AML-193 (cell line): ENCODE measurements around the gene ARHGEF28.

Experiments used
- DNase-seq, 2 experiments: peaks; one replicate each; lab custom pipeline; 2025; lab: John Stamatoyannopoulos, UW

ARHGEF28 gene

DNA sequence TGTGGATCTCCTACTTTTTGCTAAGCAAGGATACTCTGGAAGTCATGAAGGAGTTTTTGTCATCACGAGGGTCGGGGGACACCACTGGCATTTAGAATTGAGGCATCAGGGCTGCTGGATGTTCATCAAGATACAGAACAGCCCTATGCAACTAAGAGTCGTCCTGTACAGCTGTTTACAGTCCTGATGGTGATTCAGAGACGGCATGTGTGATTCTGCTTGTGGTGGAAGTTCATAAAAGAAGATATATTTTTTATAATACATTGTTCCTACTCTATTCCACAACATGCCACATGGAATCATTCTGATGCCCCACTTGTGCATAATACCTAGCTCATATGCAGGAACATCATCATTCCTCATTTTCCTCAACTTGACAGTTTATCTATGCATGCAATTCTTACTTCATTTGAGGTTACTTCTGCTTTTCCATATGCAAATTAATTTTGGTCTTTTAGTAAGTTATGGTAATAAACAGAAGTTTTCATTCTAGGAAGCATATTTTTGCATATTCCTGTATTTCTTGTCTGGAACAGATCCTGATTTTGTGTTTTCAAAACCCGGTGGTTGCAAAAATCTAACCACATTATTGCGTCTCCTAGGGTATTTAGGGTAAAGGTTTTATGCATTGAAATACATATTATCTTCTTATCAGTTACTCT is 155.2 kb downstream of the ARHGEF28 start:
- no peak for DNase-seq

DNA sequence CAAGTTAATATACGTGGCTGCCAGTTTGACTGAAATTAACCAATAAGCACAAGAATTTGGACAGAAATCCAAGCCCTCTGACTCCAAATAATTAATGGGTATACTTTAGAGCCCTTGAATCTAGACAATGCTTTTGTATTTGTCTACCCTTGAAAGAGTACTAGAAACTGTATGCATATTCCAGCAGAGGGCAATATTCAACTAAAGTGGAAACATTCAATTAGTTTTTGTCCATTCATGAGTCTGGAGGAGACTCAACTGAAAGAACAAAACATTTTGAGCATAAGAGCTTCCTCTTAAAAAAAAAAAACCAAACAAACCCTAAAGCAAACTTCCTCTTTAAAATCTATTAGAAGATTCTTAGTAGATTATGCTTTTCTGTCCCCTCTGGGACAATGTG is 157.8 kb downstream of the ARHGEF28 start:
- DNase-seq: peak; percentile 57 to 75

DNA sequence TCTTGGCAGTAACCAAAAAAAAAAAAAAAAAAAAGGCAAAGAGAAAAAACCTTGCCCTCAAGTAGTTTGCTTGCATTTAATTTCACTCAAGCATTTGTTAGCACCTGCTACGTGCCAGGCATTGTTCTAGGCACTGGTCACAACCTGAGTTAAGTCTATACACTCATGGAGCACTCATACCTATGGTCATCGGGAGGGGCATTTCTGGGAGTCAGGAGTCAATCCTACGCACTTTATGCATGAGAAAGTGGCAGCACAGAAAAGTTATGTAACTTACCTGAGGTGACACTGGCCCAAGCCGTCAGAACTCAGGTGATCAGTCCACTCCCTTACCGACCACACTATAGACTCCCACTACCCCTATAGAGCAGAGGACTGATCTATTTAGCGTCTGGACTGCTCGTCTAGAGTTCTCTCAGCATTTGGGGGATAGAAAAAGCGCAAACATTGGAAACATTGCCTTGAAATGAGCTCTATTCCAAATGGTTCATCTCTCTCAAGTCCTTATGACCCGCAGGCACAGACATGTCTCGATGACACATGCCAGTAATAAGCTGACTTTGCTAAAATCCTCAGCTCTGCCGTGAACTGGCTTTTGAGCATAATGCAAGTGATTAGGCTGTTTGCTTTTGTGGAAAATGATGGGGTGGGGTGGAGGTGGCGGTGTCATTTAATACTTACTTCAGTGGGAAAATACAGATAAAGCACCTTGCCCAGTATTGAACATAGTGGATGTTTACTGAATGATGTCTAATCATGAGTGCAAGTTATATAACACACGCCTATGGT is 160.2 kb downstream of the ARHGEF28 start:
- no peak for DNase-seq

DNA sequence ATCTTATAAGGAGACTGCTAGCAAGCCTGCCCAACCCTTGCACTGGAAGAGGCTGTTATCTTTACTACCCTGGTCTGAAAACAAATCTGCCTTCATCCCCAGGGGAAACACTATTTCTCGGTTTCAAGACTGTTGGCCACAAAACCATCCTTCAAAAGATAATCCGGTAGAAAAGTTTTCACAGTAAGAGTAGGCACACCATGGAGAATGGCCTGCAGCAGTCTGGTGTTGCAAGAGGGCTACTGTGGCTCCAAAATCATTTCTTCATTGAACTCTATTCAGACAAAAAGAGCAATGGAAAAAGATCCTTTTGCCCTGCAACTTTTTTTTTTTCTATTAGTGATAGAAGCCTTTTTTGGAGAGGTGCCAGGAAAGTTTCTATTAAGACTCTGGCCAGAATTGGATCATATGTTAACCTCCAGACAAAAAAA is 163.9 kb downstream of the ARHGEF28 start:
- DNase-seq: no peak

DNA sequence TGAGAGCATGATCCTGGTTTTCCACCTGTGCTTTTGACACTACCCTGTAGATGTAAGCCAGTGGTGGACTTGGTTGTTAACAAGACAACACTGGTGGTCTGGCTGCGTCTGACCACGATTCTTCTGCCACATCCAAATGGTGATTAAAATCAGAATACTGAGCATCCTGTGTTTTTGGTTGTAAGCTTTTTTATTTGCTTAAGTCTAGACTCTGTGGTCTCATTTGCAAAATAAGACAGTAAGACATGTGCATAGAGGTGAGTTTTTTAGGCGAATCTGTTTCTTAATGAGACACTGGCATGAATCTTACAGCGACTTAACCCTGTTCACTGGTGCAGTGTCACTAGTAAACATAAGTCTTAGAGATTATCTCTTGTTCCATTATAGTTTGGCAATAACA is 165.4 kb downstream of the ARHGEF28 start:
- no peak for DNase-seq

DNA sequence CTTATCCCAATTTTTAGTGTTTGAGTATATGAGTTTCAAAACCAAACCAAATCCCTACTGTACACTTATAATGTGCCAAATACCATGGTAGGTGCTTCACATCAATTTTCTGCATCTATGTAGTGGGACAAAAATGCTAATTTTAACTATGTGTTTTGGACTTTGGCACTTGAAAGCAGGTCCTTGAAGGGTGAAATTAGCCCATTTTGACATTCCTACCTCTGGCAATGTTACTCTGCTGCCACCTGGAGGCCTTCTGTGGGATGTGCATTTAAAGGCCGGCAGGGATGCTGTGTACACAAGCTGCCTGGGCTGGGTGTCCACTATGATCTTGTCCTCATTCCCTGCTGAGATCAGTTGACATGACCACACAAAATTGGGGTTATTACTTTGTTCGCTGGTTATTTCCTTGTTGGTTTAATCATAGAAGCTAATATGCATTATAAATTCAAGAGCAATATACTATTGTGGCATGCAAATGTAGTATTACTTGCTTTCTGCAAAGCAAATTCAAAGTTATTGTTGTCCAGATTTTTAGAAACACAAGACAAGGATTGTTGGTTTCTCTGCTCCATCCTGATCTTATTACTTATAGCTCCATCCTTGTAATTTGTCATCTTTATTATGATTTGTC is 166.8 kb downstream of the ARHGEF28 start:
- peak; percentile 61 to 65 for DNase-seq

DNA sequence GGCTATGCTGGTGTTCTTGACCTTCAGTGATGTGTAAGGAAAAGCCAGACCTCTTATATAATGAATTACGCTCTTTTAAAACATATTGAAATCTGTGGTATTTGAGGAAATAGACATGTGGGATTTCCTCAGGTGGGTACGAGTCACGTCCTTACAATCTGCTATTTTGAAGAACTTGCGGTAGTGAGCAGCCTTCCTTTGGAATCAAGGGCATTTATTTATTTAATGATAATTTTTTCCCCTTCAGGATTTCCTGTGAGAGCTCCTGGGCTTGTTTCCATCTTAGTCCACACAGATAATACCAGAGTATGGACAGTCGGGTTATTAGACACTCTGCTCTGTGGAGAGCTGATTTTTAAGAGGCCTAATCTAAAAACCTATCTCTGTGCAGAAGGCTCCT is 167.9 kb downstream of the ARHGEF28 start:
- no peak for DNase-seq

DNA sequence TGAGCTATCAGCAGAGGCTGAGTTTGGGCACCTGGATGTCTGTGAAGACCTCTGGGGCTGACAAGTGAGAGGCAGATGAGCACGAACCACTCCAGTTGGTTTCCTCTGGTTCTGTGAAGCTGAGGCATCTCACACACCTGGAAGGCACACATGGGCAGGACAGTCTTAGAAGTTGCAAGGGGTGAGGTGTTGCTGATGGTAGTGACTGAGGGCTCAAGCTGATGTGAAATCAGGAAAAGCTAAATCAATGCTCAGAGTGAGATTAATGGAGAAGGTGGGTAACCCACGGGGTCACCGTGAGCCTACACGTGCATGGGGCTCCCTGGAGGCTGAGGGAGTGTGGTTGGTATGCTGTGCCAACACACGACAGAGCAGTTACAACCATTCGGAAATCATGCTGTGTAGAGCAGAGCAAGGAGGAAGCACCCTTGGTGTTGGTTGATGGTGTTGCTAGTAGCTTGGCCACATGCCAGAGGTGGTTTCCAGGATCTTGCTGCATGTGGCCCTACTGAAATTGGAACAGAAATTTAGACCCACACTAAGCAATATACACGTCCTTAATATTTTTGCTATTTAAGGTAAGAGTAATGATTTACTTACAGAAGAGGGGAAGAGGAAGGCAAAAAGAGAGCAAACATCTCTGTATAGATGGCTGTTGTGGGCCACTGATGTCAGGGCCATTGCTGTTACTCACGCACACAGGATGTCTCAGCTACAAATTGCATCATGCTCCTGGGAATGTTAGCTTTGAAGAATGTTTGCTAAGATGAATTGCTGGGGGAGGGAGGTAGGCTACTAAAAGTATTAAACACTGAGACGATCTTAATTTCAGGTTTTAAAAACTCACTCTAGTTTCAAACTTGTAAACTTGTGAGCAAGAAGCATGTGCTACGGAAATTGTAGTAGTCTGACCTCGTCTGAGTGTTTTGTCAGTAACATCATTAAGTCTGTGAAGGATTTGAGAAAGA is 170.5 kb downstream of the ARHGEF28 start:
- peak; percentile 22 to 40 for DNase-seq

DNA sequence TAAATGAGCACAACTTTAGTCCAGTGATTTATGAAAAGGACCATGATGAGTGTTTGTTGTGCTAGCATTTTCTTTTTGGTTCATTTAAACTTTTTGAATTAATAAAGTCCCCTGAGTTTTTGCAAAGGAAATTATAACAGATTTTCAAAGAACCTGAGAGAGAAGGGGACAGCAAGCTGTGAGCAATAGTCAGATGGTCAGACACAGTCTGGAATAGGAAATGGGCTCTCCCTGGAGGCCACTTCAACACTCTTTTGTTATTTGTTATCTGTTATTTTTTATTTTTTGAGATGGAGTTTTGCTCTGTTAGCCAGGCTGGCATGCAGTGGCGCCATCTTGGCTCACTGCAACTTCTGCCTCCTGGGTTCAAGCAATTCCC is 171.1 kb downstream of the ARHGEF28 start:
- no peak for DNase-seq

DNA sequence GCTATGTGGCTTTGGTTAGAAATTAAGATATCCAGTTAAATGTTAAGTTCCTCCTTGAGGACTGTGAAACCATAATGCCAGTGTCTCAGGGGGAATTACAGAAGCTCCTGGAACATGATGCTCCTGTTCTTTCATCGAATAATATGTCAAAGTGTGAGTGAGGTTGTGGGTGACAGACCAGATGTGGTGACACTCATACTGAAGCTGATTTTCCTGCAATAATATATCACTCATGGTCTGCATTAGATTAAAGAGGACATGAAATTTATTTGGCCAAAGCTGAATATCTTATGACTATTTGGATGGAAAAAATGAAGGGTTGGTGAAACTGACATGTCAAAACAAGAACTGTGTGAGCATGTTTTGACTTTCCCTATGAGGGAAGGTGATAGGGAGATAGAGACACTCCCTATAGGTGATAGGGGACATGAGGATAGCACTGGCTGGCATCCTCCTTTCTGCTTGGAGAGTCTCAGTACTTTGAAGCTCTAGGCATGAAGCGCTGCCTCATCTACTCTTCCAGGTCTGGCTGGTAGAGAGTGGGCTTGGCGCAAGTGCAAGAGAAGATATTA is 173.5 kb downstream of the ARHGEF28 start:
- no peak for DNase-seq

DNA sequence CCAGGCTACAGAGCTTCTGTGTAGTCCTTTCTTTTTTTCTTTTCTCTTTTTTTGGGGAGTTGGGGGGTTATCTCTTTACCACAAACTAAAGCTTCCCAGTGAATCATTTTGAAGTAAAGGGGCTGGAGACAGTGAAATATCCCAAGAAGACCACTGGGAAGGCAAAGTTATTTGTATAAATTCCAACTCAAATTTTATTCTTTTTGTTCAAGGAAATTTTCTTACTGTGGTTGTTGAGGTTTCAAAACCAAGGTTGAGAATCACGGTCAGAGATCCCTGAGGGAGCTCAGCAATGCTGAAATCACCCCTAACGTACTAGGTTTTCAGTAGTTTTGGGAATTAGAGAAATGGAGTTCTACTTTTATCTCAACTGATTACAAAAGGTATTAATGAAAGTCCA is 175.7 kb downstream of the ARHGEF28 start:
- DNase-seq: no peak

DNA sequence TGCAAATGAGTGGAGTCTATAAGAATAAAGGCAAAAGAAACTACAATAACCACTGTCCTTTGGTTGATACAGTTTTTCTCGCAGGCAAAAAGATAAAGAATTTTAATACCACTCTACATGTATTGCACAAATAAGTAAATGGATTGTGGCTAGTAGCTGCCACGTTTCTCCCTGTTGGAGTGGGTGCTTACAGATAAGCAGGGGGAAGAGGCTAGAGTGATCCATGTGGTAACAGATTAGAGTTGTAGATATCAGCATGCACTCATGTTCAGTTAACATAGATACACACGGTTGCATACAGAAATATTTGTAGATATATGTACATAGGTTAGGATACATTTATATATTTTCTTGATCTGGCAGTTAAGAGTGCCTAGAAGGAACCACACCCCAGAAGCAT is 179.5 kb downstream of the ARHGEF28 start:
- DNase-seq: no peak

DNA sequence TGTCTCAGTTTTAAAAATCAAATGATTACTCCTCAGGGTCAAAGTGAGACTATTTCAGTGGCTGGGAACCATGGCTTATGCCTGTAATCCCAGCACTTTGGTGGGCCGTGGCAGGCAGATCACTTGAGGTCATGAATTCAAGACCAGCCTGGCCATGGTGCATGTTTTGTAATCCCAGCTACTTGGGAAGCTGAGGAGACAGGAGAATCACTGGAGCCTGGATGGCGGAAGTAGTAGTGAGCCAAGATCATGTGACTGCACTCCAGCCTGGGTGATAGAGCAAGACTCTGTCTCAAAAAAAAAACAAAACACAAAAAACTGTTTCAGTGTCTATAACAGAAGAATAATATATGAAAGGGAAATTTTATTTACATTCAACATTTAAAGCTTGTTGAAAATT is 182.9 kb downstream of the ARHGEF28 start:
- DNase-seq: no peak

DNA sequence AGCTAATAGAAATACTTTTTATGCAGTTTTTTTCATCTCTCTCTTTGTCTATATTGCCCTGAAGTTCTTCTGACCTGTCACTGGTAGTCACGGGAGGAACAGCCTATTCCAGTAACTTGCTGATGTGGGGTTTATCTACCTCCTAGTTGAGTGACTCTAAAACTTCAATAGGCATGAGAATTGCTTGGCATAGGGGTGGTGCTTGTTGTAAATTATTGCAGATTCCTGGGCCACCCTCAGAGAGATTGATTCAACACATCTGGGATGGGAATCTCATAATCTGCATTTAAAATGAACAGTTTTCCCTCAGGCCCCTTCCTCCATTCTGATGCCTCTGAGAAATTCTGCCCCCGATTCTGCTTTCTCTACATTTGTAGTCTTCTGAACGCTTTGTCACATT is 184.4 kb downstream of the ARHGEF28 start:
- DNase-seq: no peak

DNA sequence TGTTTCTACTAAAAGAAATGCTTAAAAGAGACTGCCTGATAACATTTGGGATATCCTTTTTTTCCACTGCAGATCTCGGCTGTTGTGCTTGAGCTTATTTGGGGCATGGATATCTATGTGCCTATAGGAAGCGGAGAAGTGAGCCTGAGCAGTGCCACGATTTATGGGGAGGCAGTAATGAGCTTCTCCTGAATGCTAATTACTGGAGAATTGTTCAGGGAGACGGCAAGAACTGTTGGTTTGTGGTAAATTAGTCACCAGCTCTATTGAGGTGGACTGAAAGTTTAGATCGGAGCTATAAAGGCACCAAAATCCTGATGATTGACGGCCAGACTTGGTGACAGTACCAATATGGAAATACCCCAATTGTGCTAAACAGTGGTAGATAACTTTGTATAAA is 186.5 kb downstream of the ARHGEF28 start:
- no peak for DNase-seq

DNA sequence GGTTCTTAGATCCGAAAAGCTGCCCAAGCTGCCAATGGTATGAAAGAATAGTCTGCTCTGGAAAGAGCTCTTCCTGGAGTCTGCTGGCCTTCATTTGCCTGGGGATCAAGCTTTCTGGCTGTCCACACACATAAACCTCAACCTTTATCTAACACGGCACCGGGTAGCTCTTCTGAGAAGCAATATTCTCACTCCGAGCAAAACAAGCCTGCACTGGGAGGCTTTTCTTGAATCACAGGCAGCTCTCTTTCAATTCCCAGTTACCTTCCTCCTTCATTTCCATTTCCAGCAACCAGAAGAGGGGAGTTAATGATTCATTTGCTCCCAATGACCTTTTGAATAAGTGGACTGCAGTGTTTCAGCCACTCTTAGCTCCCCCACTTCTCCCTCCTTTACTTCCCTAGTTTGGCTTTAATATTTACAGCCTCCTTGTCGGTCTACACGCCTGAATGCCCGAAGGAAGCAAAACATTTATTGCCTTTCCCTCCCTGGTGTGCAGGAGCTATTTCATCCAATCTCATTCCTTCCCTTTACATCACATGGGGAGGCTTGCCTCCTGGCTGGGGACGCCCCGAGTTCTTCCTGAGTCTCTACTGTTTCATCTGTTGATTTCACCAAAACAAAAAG is 187.1 kb downstream of the ARHGEF28 start:
- DNase-seq: no peak

DNA sequence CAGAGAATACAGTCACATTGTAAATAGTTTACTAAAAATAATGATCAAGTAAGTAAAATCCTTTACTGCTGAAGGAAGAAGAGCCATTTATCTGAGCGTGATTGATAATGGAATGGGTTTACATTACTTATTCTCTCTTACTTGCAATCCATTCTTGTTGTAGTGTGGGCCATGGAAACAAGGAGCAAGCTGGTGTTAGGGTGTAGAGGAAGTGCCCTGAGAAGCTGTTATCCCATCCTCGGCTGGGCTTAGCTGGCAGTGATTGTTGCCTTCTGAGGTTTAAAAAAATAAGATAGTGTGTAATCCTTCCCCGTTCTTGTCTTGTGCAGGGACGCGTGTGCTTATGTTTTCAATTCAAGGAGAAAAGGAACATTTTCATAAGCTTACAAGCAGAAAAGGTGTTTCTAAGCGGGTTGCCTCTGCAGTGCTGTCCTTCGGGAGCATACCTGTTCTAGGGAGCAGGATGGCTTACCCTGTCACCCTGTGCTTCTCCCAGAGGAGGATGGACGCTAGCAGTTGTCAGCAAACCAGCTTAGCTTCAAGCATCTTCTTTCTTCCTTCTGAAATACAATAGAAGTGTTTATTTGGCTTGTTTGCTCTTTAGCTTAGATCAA is 188.3 kb downstream of the ARHGEF28 start:
- no peak for DNase-seq

DNA sequence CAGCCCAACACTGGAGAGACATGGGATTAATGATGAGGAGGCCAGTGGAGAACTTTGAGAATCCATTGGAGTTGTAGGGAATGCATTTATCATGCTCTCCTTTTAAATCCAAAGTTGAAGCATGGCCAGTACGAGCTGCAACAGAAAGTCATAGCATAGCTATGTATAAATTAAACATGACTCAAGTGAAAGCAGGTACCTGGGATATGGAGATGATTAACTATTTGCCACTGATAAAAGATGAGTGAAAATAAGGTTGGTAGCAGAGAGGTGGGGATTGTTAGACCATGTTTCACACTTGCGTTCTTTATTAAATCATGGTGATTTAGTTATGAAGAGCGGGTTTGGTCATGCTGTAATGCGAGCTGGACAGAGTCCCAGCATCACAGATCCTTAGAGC is 189.6 kb downstream of the ARHGEF28 start:
- DNase-seq: no peak

DNA sequence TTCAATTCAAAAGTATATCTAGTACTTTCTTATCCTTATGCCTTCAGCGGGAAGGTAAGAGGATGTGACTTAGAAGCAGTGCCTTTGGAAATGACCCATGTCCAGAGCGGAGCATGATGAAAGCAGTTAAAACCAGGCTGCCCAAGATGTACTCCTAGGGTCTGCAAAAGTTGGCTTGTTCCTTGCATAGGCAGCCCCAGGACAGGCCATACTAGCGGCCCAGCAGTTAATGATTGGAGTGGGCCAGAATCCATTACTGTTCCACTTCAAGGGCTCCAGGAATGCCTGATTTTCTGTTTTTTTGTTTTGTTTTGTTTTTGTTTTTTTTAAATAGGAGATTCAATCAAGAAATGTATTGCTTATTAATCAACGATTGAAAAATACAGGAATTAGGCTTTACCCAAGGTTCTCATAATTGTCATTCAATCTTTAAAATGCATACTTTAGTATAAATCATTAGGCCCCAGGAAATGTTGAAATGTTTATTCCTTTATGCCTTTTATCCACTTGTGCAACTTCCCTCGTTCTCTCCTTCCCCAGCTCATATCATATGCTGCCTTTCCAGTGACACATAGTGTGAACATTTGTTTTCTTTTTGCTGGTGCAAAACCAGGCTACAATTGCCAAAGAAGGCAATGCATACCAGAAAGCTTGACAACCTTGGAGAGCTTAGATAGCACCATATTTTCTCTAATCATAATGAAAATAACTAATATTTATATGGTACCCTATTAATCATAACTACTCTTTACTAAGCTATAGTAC is 190.8 kb downstream of the ARHGEF28 start:
- DNase-seq: no peak

DNA sequence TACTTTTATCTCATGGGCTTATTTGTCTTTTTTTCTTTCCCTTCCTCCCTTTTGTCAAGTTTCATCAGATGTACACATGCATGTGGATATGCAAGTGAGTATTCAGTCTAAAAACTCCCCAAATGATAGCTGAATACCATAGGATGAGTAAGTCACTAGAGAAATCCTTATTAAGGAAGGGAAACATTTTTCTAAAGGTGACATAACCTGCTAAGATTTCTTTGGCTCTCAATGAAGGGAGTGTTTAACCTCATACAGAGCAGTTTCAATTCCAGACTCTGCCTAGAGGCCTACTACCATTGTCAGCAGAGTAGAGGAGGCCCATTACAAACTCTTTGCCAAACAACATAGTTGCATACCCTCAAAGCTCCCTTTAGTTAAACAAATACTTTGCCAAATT is 192.4 kb downstream of the ARHGEF28 start:
- DNase-seq: no peak
